ENCODE results near the gene DPF3. TPM values are rescaled to one million over a fixed set of nuclear protein-coding genes. Genes with fewer than 3 reads are reported as not detected.

The DPF3 gene
- total RNA-seq, 1 donor from 2014 or later = 0.90 TPM

GRCh38 chr14:72617391-72618031 is 276.4 kb downstream of the DPF3 start:
- Histone ChIP-seq H3K4me1 (no peaks in the 10 kb centered on the region), H3K27ac (no peak overlapping the region)

GRCh38 chr14:72616811-72617210 is 277.1 kb downstream of the DPF3 start:
- H3K36me3 ChIP-seq = no peaks in the 10 kb centered on the region
- intact Hi-C loops (cut with DNase I) = no loop called here
- H3K27me3 ChIP-seq = no peaks in the 10 kb centered on the region
- H3K9me3 ChIP-seq = no peaks in the 10 kb centered on the region
- DNase-seq (no peak), ATAC-seq (no peak)
- no peaks in the 10 kb centered on the region for H3K4me1 ChIP-seq
- TF ChIP-seq CTCF (IDR thresholded peaks at IDR 0.05) = no peak
- no peak overlapping the region for H3K27ac ChIP-seq
- no peak overlapping the region for H3K4me3 ChIP-seq

More at GRCh38 chr14:72617391-72618031, 276.4 kb downstream of the DPF3 start:
- ATAC-seq (no peak), DNase-seq (no peak)
- Histone ChIP-seq H3K9me3 (no peaks in the 10 kb centered on the region), H3K4me3 (no peak overlapping the region), H3K36me3 (no peaks in the 10 kb centered on the region), H3K27me3 (no peaks in the 10 kb centered on the region)
- intact Hi-C loops (cut with DNase I) = no loop called here
- TF ChIP-seq CTCF (IDR thresholded peaks at IDR 0.05) = no peak

GRCh38 chr14:72616294-72616693 is 277.6 kb downstream of the DPF3 start:
- ATAC-seq (no peak), DNase-seq (no peak)
- intact Hi-C loops (cut with DNase I) = no loop called here
- H3K9me3 ChIP-seq = no peaks in the 10 kb centered on the region
- TF ChIP-seq CTCF (IDR thresholded peaks at IDR 0.05) = no peak
- H3K27me3 ChIP-seq = no peaks in the 10 kb centered on the region
- no peaks in the 10 kb centered on the region for H3K4me1 ChIP-seq
- no peak overlapping the region for H3K27ac ChIP-seq
- no peak overlapping the region for H3K4me3 ChIP-seq
- no peaks in the 10 kb centered on the region for H3K36me3 ChIP-seq

GRCh38 chr14:72615451-72616121 is 278.3 kb downstream of the DPF3 start:
- no peaks in the 10 kb centered on the region for H3K4me1 ChIP-seq
- ATAC-seq (no peak), DNase-seq (no peak)
- TF ChIP-seq CTCF (IDR thresholded peaks at IDR 0.05) = no peak
- H3K36me3 ChIP-seq = no peaks in the 10 kb centered on the region
- H3K9me3 ChIP-seq = no peaks in the 10 kb centered on the region
- intact Hi-C loops (cut with DNase I) = no loop called here
- no peaks in the 10 kb centered on the region for H3K27me3 ChIP-seq
- no peak overlapping the region for H3K27ac ChIP-seq
- no peak overlapping the region for H3K4me3 ChIP-seq

GRCh38 chr14:72614891-72615415 is 278.9 kb downstream of the DPF3 start:
- no peak overlapping the region for H3K27ac ChIP-seq

More at GRCh38 chr14:72614891-72615415, 278.9 kb downstream of the DPF3 start:
- DNase-seq (no peak), ATAC-seq (no peak)
- no peak for TF ChIP-seq CTCF (IDR thresholded peaks at IDR 0.05)
- H3K27me3 ChIP-seq = no peaks in the 10 kb centered on the region
- intact Hi-C loops (cut with DNase I) = no loop called here
- no peak overlapping the region for H3K4me3 ChIP-seq
- H3K9me3 ChIP-seq = no peaks in the 10 kb centered on the region
- H3K36me3 ChIP-seq = no peaks in the 10 kb centered on the region
- H3K4me1 ChIP-seq = no peaks in the 10 kb centered on the region

All from upper lobe of right lung (tissue), 1 donor.